ENCODE measurements around the gene ALPK1. TPM values are rescaled to one million over a fixed set of nuclear protein-coding genes. Genes with fewer than 3 reads are reported as not detected.

ALPK1 gene
- polyA plus RNA-seq (2013, experiment 1 of 2): 0.17 TPM
- 0.14 TPM for polyA plus RNA-seq (2013, experiment 2 of 2)

- WGBS, 2 donors (ENCODE audit: extremely low coverage in 2 of 2, insufficient read length in 2 of 2, insufficient replicate concordance in 1 of 2): no CpG with 5 or more reads among the region's 4 CpGs
- no peak within 1 kb of the TSS for H2BK5ac ChIP-seq (ENCODE audit: low read length)
- peak within 1 kb of the TSS in 1 of 2 donors; percentile 26 for H3K4me3 ChIP-seq (ENCODE audit: low read length in 2 of 2)
- H3K23ac ChIP-seq (ENCODE audit: low read depth, low read length, poor library complexity): no peak within 1 kb of the TSS
- no peaks in the 10 kb centered on the region for H3K36me3 ChIP-seq (replicated peaks in 1 of 2; ENCODE audit: control insufficient read depth in 2 of 2, insufficient read depth in 2 of 2, low read length in 2 of 2)
- H2AFZ ChIP-seq (ENCODE audit: low read length): peak within 1 kb of the TSS; percentile 84
- no peak within 1 kb of the TSS for H4K8ac ChIP-seq (ENCODE audit: low read depth, low read length)
- H4K91ac ChIP-seq (ENCODE audit: low read depth, low read length, poor library complexity): no peak within 1 kb of the TSS
- no peaks in the 10 kb centered on the region for H3K9me3 ChIP-seq (replicated peaks in 1 of 2; ENCODE audit: control insufficient read depth in 2 of 2, insufficient read depth in 1 of 2, low read depth in 1 of 2, low read length in 2 of 2)
- H3K4me2 ChIP-seq (ENCODE audit: insufficient read depth, low read length, poor library complexity, severe bottlenecking): no peak within 1 kb of the TSS
- H3K27me3 ChIP-seq (ENCODE audit: control insufficient read depth in 3 of 3, insufficient read depth in 3 of 3, low read depth in 1 of 3, low read length in 3 of 3): no peaks in the 10 kb centered on the region
- no peaks in the 10 kb centered on the region for H3K4me1 ChIP-seq (ENCODE audit: control insufficient read depth in 2 of 2, insufficient read depth in 1 of 2, low read depth in 1 of 2, low read length in 2 of 2)
- H2BK12ac ChIP-seq (ENCODE audit: low read length): no peak within 1 kb of the TSS
- H3K79me1 ChIP-seq (ENCODE audit: low read depth, low read length): no peaks in the 10 kb centered on the region
- H3K9ac ChIP-seq (ENCODE audit: low read depth, low read length, poor library complexity): no peak within 1 kb of the TSS
- no peak within 1 kb of the TSS for H2BK120ac ChIP-seq (ENCODE audit: low read depth, low read length)
- no peak within 1 kb of the TSS for H2AK5ac ChIP-seq (ENCODE audit: low read depth, low read length)
- no peak within 1 kb of the TSS for H3K27ac ChIP-seq (replicated peaks; ENCODE audit: low read length)
- H2BK15ac ChIP-seq (ENCODE audit: low read length): no peak within 1 kb of the TSS
- DNase-seq (ENCODE audit: low spot score): no peak
- H3K14ac ChIP-seq (ENCODE audit: low read length): no peak within 1 kb of the TSS
- no peak within 1 kb of the TSS for H3K4ac ChIP-seq (ENCODE audit: low read length)
- H3K18ac ChIP-seq (ENCODE audit: low read length): no peak within 1 kb of the TSS
Measured at GRCh38 chr4:112296949-112297880, at the start of gene ALPK1. ALPK1 (plus strand) TSS chr4:112297369.

GRCh38 chr4:112251019-112251643 lies 46.0 kb upstream of the ALPK1 start:
- no peak overlapping the region for H3K4me2 ChIP-seq (ENCODE audit: insufficient read depth, low read length, poor library complexity, severe bottlenecking)
- H2BK120ac ChIP-seq (ENCODE audit: low read depth, low read length): no peak overlapping the region
- no peak overlapping the region for H2BK12ac ChIP-seq (ENCODE audit: low read length)
- H4K8ac ChIP-seq (ENCODE audit: low read depth, low read length): no peak overlapping the region
- H2BK15ac ChIP-seq (ENCODE audit: low read length): no peak overlapping the region
- H3K79me1 ChIP-seq (ENCODE audit: low read depth, low read length): no peaks in the 10 kb centered on the region
- no peak overlapping the region for H3K27ac ChIP-seq (replicated peaks; ENCODE audit: low read length)
- no peak overlapping the region for H2BK5ac ChIP-seq (ENCODE audit: low read length)
- H2AK5ac ChIP-seq (ENCODE audit: low read depth, low read length): no peak overlapping the region
- no peaks in the 10 kb centered on the region for H3K9me3 ChIP-seq (replicated peaks in 1 of 2; ENCODE audit: control insufficient read depth in 2 of 2, insufficient read depth in 1 of 2, low read depth in 1 of 2, low read length in 2 of 2)
- H3K4me3 ChIP-seq (ENCODE audit: low read length in 2 of 2): no peak overlapping the region
- peaks cover 0 to 15% of the 10 kb centered on the region in 2 donors for H3K36me3 ChIP-seq (replicated peaks in 1 of 2; ENCODE audit: control insufficient read depth in 2 of 2, insufficient read depth in 2 of 2, low read length in 2 of 2)
- no peak overlapping the region for H4K91ac ChIP-seq (ENCODE audit: low read depth, low read length, poor library complexity)
- no peak overlapping the region for H2AFZ ChIP-seq (ENCODE audit: low read length)
- no peak overlapping the region for H3K4ac ChIP-seq (ENCODE audit: low read length)
- no CpG with 5 or more reads among the region's 3 CpGs for WGBS, 2 donors (ENCODE audit: extremely low coverage in 2 of 2, insufficient read length in 2 of 2, insufficient replicate concordance in 1 of 2)
- DNase-seq (ENCODE audit: low spot score): no peak
- no peak overlapping the region for H3K23ac ChIP-seq (ENCODE audit: low read depth, low read length, poor library complexity)
- no peak overlapping the region for H3K14ac ChIP-seq (ENCODE audit: low read length)
- H3K4me1 ChIP-seq (ENCODE audit: control insufficient read depth in 2 of 2, insufficient read depth in 1 of 2, low read depth in 1 of 2, low read length in 2 of 2): no peaks in the 10 kb centered on the region
- no peak overlapping the region for H3K9ac ChIP-seq (ENCODE audit: low read depth, low read length, poor library complexity)
- no peaks in the 10 kb centered on the region for H3K27me3 ChIP-seq (ENCODE audit: control insufficient read depth in 3 of 3, insufficient read depth in 3 of 3, low read depth in 1 of 3, low read length in 3 of 3)
- H3K18ac ChIP-seq (ENCODE audit: low read length): no peak overlapping the region

GRCh38 chr4:112252234-112252633 lies 44.9 kb upstream of the ALPK1 start:
- H4K91ac ChIP-seq (ENCODE audit: low read depth, low read length, poor library complexity): no peak overlapping the region
- no peak overlapping the region for H2BK12ac ChIP-seq (ENCODE audit: low read length)
- no peak overlapping the region for H3K9ac ChIP-seq (ENCODE audit: low read depth, low read length, poor library complexity)
- no peak overlapping the region for H2AFZ ChIP-seq (ENCODE audit: low read length)
- H3K79me1 ChIP-seq (ENCODE audit: low read depth, low read length): no peaks in the 10 kb centered on the region
- H3K4me3 ChIP-seq (ENCODE audit: low read length in 2 of 2): no peak overlapping the region
- no peak overlapping the region for H3K18ac ChIP-seq (ENCODE audit: low read length)
- H2AK5ac ChIP-seq (ENCODE audit: low read depth, low read length): no peak overlapping the region
- H3K4me1 ChIP-seq (ENCODE audit: control insufficient read depth in 2 of 2, insufficient read depth in 1 of 2, low read depth in 1 of 2, low read length in 2 of 2): no peaks in the 10 kb centered on the region
- no peak overlapping the region for H3K4ac ChIP-seq (ENCODE audit: low read length)
- H3K36me3 ChIP-seq (replicated peaks in 1 of 2; ENCODE audit: control insufficient read depth in 2 of 2, insufficient read depth in 2 of 2, low read length in 2 of 2): peaks cover 0 to 21% of the 10 kb centered on the region in 2 donors
- H3K27me3 ChIP-seq (ENCODE audit: control insufficient read depth in 3 of 3, insufficient read depth in 3 of 3, low read depth in 1 of 3, low read length in 3 of 3): no peaks in the 10 kb centered on the region
- no peaks in the 10 kb centered on the region for H3K9me3 ChIP-seq (replicated peaks in 1 of 2; ENCODE audit: control insufficient read depth in 2 of 2, insufficient read depth in 1 of 2, low read depth in 1 of 2, low read length in 2 of 2)
- H3K27ac ChIP-seq (replicated peaks; ENCODE audit: low read length): no peak overlapping the region
- H2BK120ac ChIP-seq (ENCODE audit: low read depth, low read length): no peak overlapping the region
- no peak overlapping the region for H3K14ac ChIP-seq (ENCODE audit: low read length)
- no peak overlapping the region for H3K4me2 ChIP-seq (ENCODE audit: insufficient read depth, low read length, poor library complexity, severe bottlenecking)
- no peak for DNase-seq (ENCODE audit: low spot score)
- no peak overlapping the region for H2BK15ac ChIP-seq (ENCODE audit: low read length)
- no peak overlapping the region for H3K23ac ChIP-seq (ENCODE audit: low read depth, low read length, poor library complexity)
- H2BK5ac ChIP-seq (ENCODE audit: low read length): no peak overlapping the region
- WGBS, 2 donors (ENCODE audit: extremely low coverage in 2 of 2, insufficient read length in 2 of 2, insufficient replicate concordance in 1 of 2): no CpG with 5 or more reads among the region's 1 CpG
- no peak overlapping the region for H4K8ac ChIP-seq (ENCODE audit: low read depth, low read length)

- Histone ChIP-seq H2BK12ac (ENCODE audit: low read length) (no peak overlapping the region), H3K4me1 (ENCODE audit: control insufficient read depth in 2 of 2, insufficient read depth in 1 of 2, low read depth in 1 of 2, low read length in 2 of 2) (no peaks in the 10 kb centered on the region), H3K9me3 (replicated peaks in 1 of 2; ENCODE audit: control insufficient read depth in 2 of 2, insufficient read depth in 1 of 2, low read depth in 1 of 2, low read length in 2 of 2) (no peaks in the 10 kb centered on the region), H2BK15ac (ENCODE audit: low read length) (no peak overlapping the region), H3K36me3 (replicated peaks in 1 of 2; ENCODE audit: control insufficient read depth in 2 of 2, insufficient read depth in 2 of 2, low read length in 2 of 2) (peaks cover 0 to 29% of the 10 kb centered on the region in 2 donors), H2BK120ac (ENCODE audit: low read depth, low read length) (no peak overlapping the region), H3K14ac (ENCODE audit: low read length) (no peak overlapping the region), H2AK5ac (ENCODE audit: low read depth, low read length) (no peak overlapping the region), H3K4me3 (ENCODE audit: low read length in 2 of 2) (no peak overlapping the region), H3K79me1 (ENCODE audit: low read depth, low read length) (no peaks in the 10 kb centered on the region), H3K27me3 (ENCODE audit: control insufficient read depth in 3 of 3, insufficient read depth in 3 of 3, low read depth in 1 of 3, low read length in 3 of 3) (no peaks in the 10 kb centered on the region), H3K18ac (ENCODE audit: low read length) (no peak overlapping the region), H3K4me2 (ENCODE audit: insufficient read depth, low read length, poor library complexity, severe bottlenecking) (no peak overlapping the region), H4K91ac (ENCODE audit: low read depth, low read length, poor library complexity) (no peak overlapping the region), H4K8ac (ENCODE audit: low read depth, low read length) (no peak overlapping the region), H2BK5ac (ENCODE audit: low read length) (no peak overlapping the region), H3K4ac (ENCODE audit: low read length) (no peak overlapping the region), H2AFZ (ENCODE audit: low read length) (no peak overlapping the region), H3K23ac (ENCODE audit: low read depth, low read length, poor library complexity) (no peak overlapping the region), H3K27ac (replicated peaks; ENCODE audit: low read length) (no peak overlapping the region), H3K9ac (ENCODE audit: low read depth, low read length, poor library complexity) (no peak overlapping the region)
- no peak for DNase-seq (ENCODE audit: low spot score)
- no CpG with 5 or more reads among the region's 2 CpGs for WGBS, 2 donors (ENCODE audit: extremely low coverage in 2 of 2, insufficient read length in 2 of 2, insufficient replicate concordance in 1 of 2)
Measured at GRCh38 chr4:112253382-112254000, 43.7 kb upstream of the ALPK1 start.
